GM19238 (cell line): ENCODE results near the gene SCART1.
"Not testable (repeated sequence)": the region's sequence is repeated elsewhere in the genome, so short reads cannot be mapped to it uniquely, and the experiment has no call there.

Experiments used
- DNase-seq: peaks from one replicate; pipeline ENCODE4 v3.0.0; 2011; ENCODE audit warnings: low spot score; ENCODE audit not compliant: insufficient read length

Gene SCART1

DNA sequence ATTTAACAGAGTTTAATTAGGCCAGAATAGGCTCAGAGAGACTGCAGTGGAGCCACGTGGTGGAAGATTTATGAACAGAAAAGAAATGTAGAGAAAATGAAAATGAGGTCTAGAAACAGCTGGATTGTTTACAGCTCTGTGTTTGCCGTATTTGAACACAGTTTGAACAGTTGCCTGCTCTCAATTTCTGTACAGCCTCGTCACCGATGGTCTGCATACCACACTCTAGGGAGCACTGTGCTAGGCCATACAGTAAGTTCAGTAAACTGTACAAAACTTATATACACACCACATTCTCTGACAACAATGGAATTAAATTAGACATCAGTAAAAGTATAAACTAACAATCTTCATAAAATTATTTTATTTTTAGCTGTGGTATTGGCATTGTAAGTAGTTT is 62.3 kb downstream of the SCART1 start:
- no peak for DNase-seq

DNA sequence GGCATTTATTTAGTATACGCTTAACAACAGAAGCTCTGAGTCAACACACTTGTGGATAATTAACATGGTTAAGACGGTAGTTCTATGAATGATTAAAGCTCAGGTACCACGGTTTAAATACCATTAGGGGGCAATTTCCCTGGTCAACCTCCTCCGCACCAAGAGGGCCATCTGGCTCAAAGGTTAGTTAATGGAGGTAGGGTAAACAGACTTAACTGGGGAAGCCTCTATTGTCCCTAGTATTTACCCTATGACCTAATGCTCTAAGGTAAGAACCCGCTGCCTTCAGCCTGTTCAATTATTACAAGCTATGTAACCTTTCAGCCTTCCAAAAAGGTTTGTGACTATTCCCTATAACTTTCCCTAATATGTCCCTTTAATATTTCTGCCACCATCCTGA is 64.8 kb downstream of the SCART1 start:
- DNase-seq, result not testable (repeated sequence)
